SU-DHL-6 (cell line): ENCODE measurements around the gene CCDC182.

Experiments
- H2AFZ ChIP-seq: fragments of 200-600 bp; sonication (generic); 2 replicates; pipeline ENCODE4 v1.6.1; 2014; ENCODE audit warnings: low read depth, mild to moderate bottlenecking, moderate library complexity, mixed read lengths, antibody characterized with exemption, low read length; ENCODE audit not compliant: severe bottlenecking
- H3F3A ChIP-seq: fragments of 200-600 bp; shearing (Covaris generic); 2 replicates; pipeline ENCODE4 v1.6.0; 2016; ENCODE audit warnings: antibody characterized with exemption, mild to moderate bottlenecking; ENCODE audit not compliant: insufficient read depth
- H3K27ac ChIP-seq: fragments of 200-600 bp; sonication (generic); 2 replicates; pipeline ENCODE4 v1.5.1; 2016; ENCODE audit warnings: low read depth, mild to moderate bottlenecking, low read length, moderate library complexity, mixed read lengths
- H3K27me3 ChIP-seq: fragments of 200-600 bp; sonication (generic), shearing (Covaris generic); 2 replicates; pipeline ENCODE4 v1.6.0; 2014; ENCODE audit warnings: mild to moderate bottlenecking, low read length
- H3K36me3 ChIP-seq: fragments of 200-600 bp; sonication (generic); 2 replicates; pipeline ENCODE4 v1.6.1; 2014; ENCODE audit warnings: mild to moderate bottlenecking, low read length, mixed read lengths
- H3K4me2 ChIP-seq: fragments of 300-600, 200-600 bp; shearing (Covaris generic), sonication (generic); 2 replicates; pipeline ENCODE4 v1.6.0; 2014; ENCODE audit warnings: low read length, low read depth, mild to moderate bottlenecking; ENCODE audit not compliant: poor library complexity, severe bottlenecking
- H3K4me3 ChIP-seq: fragments of 200-600 bp; sonication (generic); 2 replicates; pipeline ENCODE4 v1.5.1; 2014; ENCODE audit warnings: antibody characterized with exemption, low read length, mild to moderate bottlenecking, mixed read lengths; ENCODE audit not compliant: insufficient read depth, poor library complexity, severe bottlenecking
- H3K79me2 ChIP-seq: fragments of 200-600 bp; sonication (generic); 2 replicates; pipeline ENCODE4 v1.6.1; 2014; ENCODE audit warnings: mild to moderate bottlenecking, low read length, moderate library complexity; ENCODE audit not compliant: insufficient read depth
- H3K9ac ChIP-seq: fragments of 200-600 bp; sonication (generic); 2 replicates; pipeline ENCODE4 v1.7.0; 2014; ENCODE audit warnings: mild to moderate bottlenecking, low read length
- H3K9me2 ChIP-seq: fragments of 200-600 bp; sonication (generic); replicated peaks from 2 replicates; pipeline ENCODE4 v1.6.1; 2014; ENCODE audit warnings: low read length; ENCODE audit not compliant: insufficient read depth
- H3K9me3 ChIP-seq: fragments of 200-600 bp; sonication (generic); 2 replicates; pipeline ENCODE4 v1.6.1; 2014; ENCODE audit warnings: low read length, mixed read lengths; ENCODE audit not compliant: insufficient read depth
- H4K20me1 ChIP-seq: fragments of 200-600 bp; sonication (generic); 2 replicates; pipeline ENCODE4 v1.6.1; 2014; ENCODE audit warnings: low read depth, mild to moderate bottlenecking, antibody characterized with exemption, low read length, moderate library complexity, mixed read lengths
- CTCF ChIP-seq: fragments of 200-600 bp; sonication (generic); IDR thresholded peaks from one replicate; pipeline ENCODE4 v1.5.1; 2017; ENCODE audit warnings: antibody characterized with exemption, mild to moderate bottlenecking, low read length, moderate library complexity; ENCODE audit not compliant: insufficient read depth, poor library complexity, severe bottlenecking
- EZH2phosphoT487 ChIP-seq: fragments of 200-600 bp; sonication (generic), shearing (Covaris generic); conservative IDR thresholded peaks from 2 replicates; pipeline ENCODE4 v1.6.1; 2018; ENCODE audit warnings: mild to moderate bottlenecking, antibody characterized with exemption, low read length, moderate library complexity, mixed read lengths

CCDC182 gene

GRCh38 chr17:57735707-57736106, 9.4 kb downstream of the CCDC182 start:
- no peaks in the 10 kb centered on the region for H3K9me2 ChIP-seq
- H3K27ac ChIP-seq: no peak overlapping the region
- H3K79me2 ChIP-seq: no peaks in the 10 kb centered on the region
- TF ChIP-seq CTCF: no peak
- TF ChIP-seq EZH2phosphoT487: no peak
- H3F3A ChIP-seq: no peaks in the 10 kb centered on the region
- no peak overlapping the region for H2AFZ ChIP-seq
- no peak overlapping the region for H3K4me3 ChIP-seq
- no peak overlapping the region for H3K4me2 ChIP-seq
- no peak overlapping the region for H3K9ac ChIP-seq
- no peaks in the 10 kb centered on the region for H3K9me3 ChIP-seq
- H4K20me1 ChIP-seq: no peaks in the 10 kb centered on the region
- no peaks in the 10 kb centered on the region for H3K36me3 ChIP-seq
- H3K27me3 ChIP-seq: no peaks in the 10 kb centered on the region

GRCh38 chr17:57735230-57735629, 9.9 kb downstream of the CCDC182 start:
- no peaks in the 10 kb centered on the region for H3K27me3 ChIP-seq
- no peak overlapping the region for H3K9ac ChIP-seq
- H3K79me2 ChIP-seq: no peaks in the 10 kb centered on the region
- H3F3A ChIP-seq: no peaks in the 10 kb centered on the region
- no peaks in the 10 kb centered on the region for H4K20me1 ChIP-seq
- H3K9me2 ChIP-seq: no peaks in the 10 kb centered on the region
- no peak overlapping the region for H3K27ac ChIP-seq
- H3K4me2 ChIP-seq: no peak overlapping the region
- H3K4me3 ChIP-seq: no peak overlapping the region
- H2AFZ ChIP-seq: no peak overlapping the region
- TF ChIP-seq CTCF: no peak
- no peak for TF ChIP-seq EZH2phosphoT487
- H3K36me3 ChIP-seq: no peaks in the 10 kb centered on the region
- H3K9me3 ChIP-seq: no peaks in the 10 kb centered on the region

GRCh38 chr17:57733085-57733484, 12.0 kb downstream of the CCDC182 start:
- H4K20me1 ChIP-seq: no peaks in the 10 kb centered on the region
- no peaks in the 10 kb centered on the region for H3K9me2 ChIP-seq
- no peak overlapping the region for H3K4me3 ChIP-seq
- H3K27ac ChIP-seq: no peak overlapping the region
- no peaks in the 10 kb centered on the region for H3F3A ChIP-seq
- no peaks in the 10 kb centered on the region for H3K79me2 ChIP-seq
- H3K36me3 ChIP-seq: no peaks in the 10 kb centered on the region
- no peaks in the 10 kb centered on the region for H3K9me3 ChIP-seq
- H2AFZ ChIP-seq: no peak overlapping the region
- no peak overlapping the region for H3K9ac ChIP-seq
- H3K27me3 ChIP-seq: no peaks in the 10 kb centered on the region
- TF ChIP-seq EZH2phosphoT487 (no peak), CTCF (no peak)
- no peak overlapping the region for H3K4me2 ChIP-seq

GRCh38 chr17:57732062-57732461, 13.0 kb downstream of the CCDC182 start:
- TF ChIP-seq CTCF: no peak
- TF ChIP-seq EZH2phosphoT487: no peak
- no peak overlapping the region for H3K4me2 ChIP-seq

More at GRCh38 chr17:57732062-57732461, 13.0 kb downstream of the CCDC182 start:
- Histone ChIP-seq H3K9me3 (no peaks in the 10 kb centered on the region), H3K27ac (no peak overlapping the region), H2AFZ (no peak overlapping the region), H3F3A (no peaks in the 10 kb centered on the region), H3K9me2 (no peaks in the 10 kb centered on the region), H3K4me3 (no peak overlapping the region), H3K36me3 (no peaks in the 10 kb centered on the region), H3K79me2 (no peaks in the 10 kb centered on the region), H3K27me3 (no peaks in the 10 kb centered on the region), H4K20me1 (no peaks in the 10 kb centered on the region), H3K9ac (no peak overlapping the region)
